Pancreas (tissue), 10 donors: ENCODE results near the gene PKM. TPM values are rescaled to one million over a fixed set of nuclear protein-coding genes. Genes with fewer than 3 reads are reported as not detected.

Source experiments
- ATAC-seq, 4 donors: fragments of 200-7000 bp; cut with Tn5 transposase; one replicate each; pipeline versions ENCODE4 v1.8.0 to v1.9.1; 2020; ENCODE audit warnings: mild to moderate bottlenecking in 4 of 4, moderate library complexity in 4 of 4
- DNase-seq, 6 donors: peaks; one replicate each; pipeline ENCODE4 v3.0.0-alpha.2; 2020
- FAIRE-seq: peaks from 2 replicates; lab custom pipeline; 2012; peaks lifted over from hg19 to GRCh38; lab: Jason Lieb, UNC
- H3K27ac ChIP-seq, 4 donors: fragments of 200-600 bp; sonication (generic); 1 replicate in 3 of 4; 2 replicates in 1 of 4; pipeline versions ENCODE4 v1.5.0 to v1.8.0; 2020
- H3K27me3 ChIP-seq, 4 donors: fragments of 200-600 bp; one replicate each; pipeline ENCODE4 v1.8.0; 2021
- H3K36me3 ChIP-seq, 3 donors: fragments of 200-600 bp; sonication (generic) in 1 of 3; one replicate each; pipeline versions ENCODE4 v1.5.0 to v1.8.0; 2020 to 2021
- H3K4me1 ChIP-seq, 3 donors: fragments of 200-600 bp; one replicate each; pipeline ENCODE4 v1.8.0; 2021
- H3K4me3 ChIP-seq, 4 donors: fragments of 200-600 bp; sonication (generic) in 2 of 4; one replicate each; pipeline versions ENCODE4 v1.5.0 to v1.8.0; 2020 to 2021
- H3K9me3 ChIP-seq, 4 donors: fragments of 200-600 bp; one replicate each; pipeline ENCODE4 v1.8.0; 2021
- CTCF ChIP-seq, 4 donors: fragments of 200-600 bp; sonication (generic) in 3 of 4; IDR thresholded peaks; one replicate each; pipeline versions ENCODE4 v1.5.0 to v1.8.0; 2021; ENCODE audit warnings: antibody characterized with exemption in 4 of 4
- WGBS, 2 donors: extraction: QIAGEN DNeasy Blood & Tissue Kit; methylation state at CpG; one replicate each; pipeline ENCODE4 v1.1.7; 2013; 5-methylcytosine and 5-hydroxymethylcytosine counted together
- intact Hi-C, 3 donors: fragments of 100-400 bp; cut with DNase I; formaldehyde crosslinking; loops; one replicate each; pipeline versions ENCODE4 v1.11.1 to v1.14.2; 2022
- polyA plus RNA-seq, 2 donors: library from polyadenylated mRNA; stranded (reverse); fragments of 200-250 nt; gene quantifications; one replicate each; pipeline ENCODE4 v1.2.3, GENCODE V29; 2013
- total RNA-seq, 6 donors: library from RNA; stranded (reverse); fragmentation: NEBNext Ultra II Directional in 4 of 6; extraction: Animal tissue kit (Norgen Biotek cat#: 25700) in 4 of 6; gene quantifications; one replicate each; pipeline versions ENCODE4 v1.2.1 to v1.2.4, GENCODE V29; 2021 to 2023
- donor health status: healthy with polysubstance abuse.
- donor health status: DM: no; HTN: no; CAD: no; lungs with moderate emphysema.
- donor health status: DM: no; HTN: no; CAD: no.
- donor health status: control.
- donor health status: control.
- donor health status: Bipolar disorder and iron deficiency.
- donor health status: DM: yes; HTN: yes; CAD: no.
- donor health status: DM: no; HTN: no; CAD: no.
- donor health status: DM: no; HTN: no; CAD: no.
- donor health status: DM: yes; HTN: yes; CAD: no.

The PKM gene
- total and polyA plus RNA-seq, 8 donors = 61.8 to 219 (median 110) TPM

GRCh38 chr15:72272997-72273352 is 42.0 kb upstream of the PKM start:
- no peak for DNase-seq
- no peaks in the 10 kb centered on the region for H3K36me3 ChIP-seq
- no peak for FAIRE-seq
- no peaks in the 10 kb centered on the region for H3K27me3 ChIP-seq
- H3K27ac ChIP-seq = peak overlapping the region; percentile 24 to 59 (median 46)
- H3K4me1 ChIP-seq = peaks cover 0 to 8% (median 5%) of the 10 kb centered on the region in 3 donors
- H3K9me3 ChIP-seq = no peaks in the 10 kb centered on the region
- 41 to 48% methylated on average over 10 of the region's 10 CpGs for WGBS, 2 donors
- H3K4me3 ChIP-seq = peak overlapping the region; percentile 11 to 95 (median 75)
- TF ChIP-seq CTCF (IDR thresholded peaks at IDR 0.05) = peak in 1 of 4 donors; percentile 12
- ATAC-seq = no peak
- intact Hi-C loops = no loop called here

- ATAC-seq = peak; percentile 97 to 99 (median 98)
- peak within 1 kb of the TSS; percentile 56 to 95 (median 88) for H3K4me3 ChIP-seq
- peaks cover 0 to 1% (median 0%) of the 10 kb centered on the region in 3 donors for H3K36me3 ChIP-seq
- no peaks in the 10 kb centered on the region for H3K9me3 ChIP-seq
- peak; percentile 24 to 71 (median 58) for TF ChIP-seq CTCF (IDR thresholded peaks at IDR 0.05)
- FAIRE-seq = no peak
- 0% methylated on average over 78 to 82 of the region's 82 CpGs for WGBS, 2 donors
- peak within 1 kb of the TSS; percentile 65 to 76 (median 74) for H3K27ac ChIP-seq
- H3K4me1 ChIP-seq = peaks cover 0 to 8% (median 5%) of the 10 kb centered on the region in 3 donors
- intact Hi-C loops = no loop called here
- no peaks in the 10 kb centered on the region for H3K27me3 ChIP-seq
- DNase-seq = peak; percentile 98 to 100 (median 99)
Observed at GRCh38 chr15:72272213-72272996, 41.4 kb upstream of the PKM start, which contains the start of gene PARP6. TSS of gene PARP6 (minus strand) at chr15:72272554. CDS start at chr15:72267477, 5,077 bp downstream.

GRCh38 chr15:72271895-72272212 is 40.9 kb upstream of the PKM start:
- intact Hi-C loops = no loop called here
- WGBS, 2 donors = 2 to 3% methylated on average over 13 of the region's 13 CpGs

GRCh38 chr15:72271221-72271620 is 40.2 kb upstream of the PKM start:
- no peak for TF ChIP-seq CTCF (IDR thresholded peaks at IDR 0.05)
- intact Hi-C loops = no loop called here
- no peak overlapping the region for H3K27ac ChIP-seq
- 71 to 72% methylated on average over 4 of the region's 4 CpGs for WGBS, 2 donors
- ATAC-seq = no peak
- no peak for DNase-seq
- H3K36me3 ChIP-seq = peaks cover 0 to 13% (median 0%) of the 10 kb centered on the region in 3 donors
- no peak for FAIRE-seq
- H3K9me3 ChIP-seq = no peaks in the 10 kb centered on the region
- H3K4me1 ChIP-seq = peaks cover 0 to 8% (median 5%) of the 10 kb centered on the region in 3 donors
- H3K27me3 ChIP-seq = no peaks in the 10 kb centered on the region
- H3K4me3 ChIP-seq = peak overlapping the region in 1 of 4 donors; percentile 94

More at GRCh38 chr15:72271895-72272212, 40.9 kb upstream of the PKM start:
- ATAC-seq = peak in 3 of 4 donors; percentile 1 to 3 (median 2)
- Histone ChIP-seq H3K4me1 (peaks cover 0 to 8% (median 5%) of the 10 kb centered on the region in 3 donors), H3K27ac (peak overlapping the region; percentile 65 to 76 (median 74)), H3K36me3 (peaks cover 0 to 7% (median 0%) of the 10 kb centered on the region in 3 donors), H3K9me3 (no peaks in the 10 kb centered on the region), H3K27me3 (no peaks in the 10 kb centered on the region), H3K4me3 (peak overlapping the region; percentile 56 to 95 (median 88))
- peak in 1 of 6 donors; percentile 16 for DNase-seq
- FAIRE-seq = no peak
- TF ChIP-seq CTCF (IDR thresholded peaks at IDR 0.05) = no peak

- no peaks in the 10 kb centered on the region for H3K9me3 ChIP-seq
- peaks cover 0 to 8% (median 5%) of the 10 kb centered on the region in 3 donors for H3K4me1 ChIP-seq
- ATAC-seq = no peak
- 89 to 96% methylated on average over 4 of the region's 4 CpGs for WGBS, 2 donors
- no peak for DNase-seq
- TF ChIP-seq CTCF (IDR thresholded peaks at IDR 0.05) = no peak
- no peak overlapping the region for H3K27ac ChIP-seq
- H3K27me3 ChIP-seq = no peaks in the 10 kb centered on the region
- FAIRE-seq = no peak
- H3K4me3 ChIP-seq = no peak overlapping the region
- intact Hi-C loops = no loop called here
- H3K36me3 ChIP-seq = peaks cover 0 to 28% (median 11%) of the 10 kb centered on the region in 3 donors
Observed at GRCh38 chr15:72269739-72270138, 38.7 kb upstream of the PKM start.
